ENCODE data around the gene GAS2L1.

DNA sequence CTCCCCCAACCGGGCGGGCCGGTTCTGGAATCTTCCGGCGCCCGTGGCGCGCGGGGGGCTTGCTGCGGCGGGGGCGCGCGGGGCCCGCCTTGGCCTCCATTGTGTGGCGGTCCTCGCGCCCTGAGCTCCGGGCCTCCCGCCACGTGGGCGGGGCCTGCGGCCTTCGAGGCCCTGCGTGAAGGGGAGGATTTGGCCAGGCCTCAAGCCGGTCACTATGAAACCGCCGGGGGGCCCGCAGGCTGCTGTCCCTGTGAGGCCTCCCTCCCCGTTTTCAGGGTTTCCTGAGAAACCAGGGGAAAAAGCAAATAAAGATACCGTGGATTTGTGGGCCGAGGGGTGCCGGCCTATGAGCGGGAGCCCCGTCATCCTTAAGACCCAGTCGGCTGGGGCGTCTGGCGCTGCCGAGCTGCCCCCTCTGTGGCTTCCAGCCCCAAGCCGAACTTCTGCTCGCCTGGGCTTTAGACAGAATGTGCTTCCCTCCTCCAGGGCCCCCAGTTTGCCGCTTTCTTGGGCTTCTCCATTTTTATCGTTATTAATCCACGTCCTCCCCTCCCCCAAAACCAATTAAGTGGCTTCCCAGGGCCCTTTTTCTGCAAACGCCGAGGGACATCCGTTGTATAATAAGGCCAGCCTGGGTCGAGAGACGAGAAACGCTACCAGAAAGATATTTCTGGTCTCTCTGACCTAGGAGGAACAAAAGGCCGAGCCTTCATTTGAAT, 37.8 kb upstream of the GAS2L1 start:
- no peak for TF ChIP-seq CTCF (IDR thresholded peaks at IDR 0.05)
- TF ChIP-seq POLR2A (IDR thresholded peaks at IDR 0.05) = no peak

Measured in heart left ventricle (tissue), 13 donors.